HEK293 (cell line): ENCODE results near the gene EEF2.

Experiments
- CTCF ChIA-PET: fragments of 350-600 bp; formaldehyde crosslinking; extraction: SDS; loops from one replicate; lab custom pipeline; 2021; ENCODE audit warnings: antibody characterized with exemption; lab: Yijun Ruan, JAX
- POLR2A ChIA-PET: fragments of 300-600 bp; formaldehyde crosslinking; extraction: SDS; loops from one replicate; lab custom pipeline; 2020; ENCODE audit warnings: antibody characterized with exemption, inconsistent platforms; lab: Yijun Ruan, JAX
- H3K27ac ChIP-seq: fragments of 200-500 bp; sonication (Bioruptor generic); 2 replicates; pipeline ENCODE4 v1.5.1; 2014; ENCODE audit warnings: low read depth, low read length, control low read depth, inconsistent platforms; ENCODE audit errors: extremely low read depth
- H3K36me3 ChIP-seq, 2 experiments: fragments of 200-500 bp in 1 of 2; sonication (Bioruptor generic) in 1 of 2; 1 replicate in 1 of 2; 2 replicates in 1 of 2; pipeline ENCODE4 v1.5.1; 2014 to 2017; ENCODE audit warnings: inconsistent platforms in 2 of 2, low read length in 2 of 2; ENCODE audit not compliant: control insufficient read depth in 2 of 2, insufficient read depth in 1 of 2
- H3K4me1 ChIP-seq: fragments of 200-500 bp; sonication (Bioruptor generic); 2 replicates; pipeline ENCODE4 v1.5.1; 2014; ENCODE audit warnings: mild to moderate bottlenecking, low read length, inconsistent platforms; ENCODE audit not compliant: control insufficient read depth, insufficient read depth
- H3K4me3 ChIP-seq: 2 replicates; pipeline ENCODE4 v1.5.1; 2011; ENCODE audit warnings: low read depth, mild to moderate bottlenecking, control low read depth, low read length, moderate library complexity
- H3K9me3 ChIP-seq: fragments of 200-500 bp; sonication (Bioruptor generic); 2 replicates; pipeline ENCODE4 v1.5.1; 2014; ENCODE audit warnings: low read depth, low read length, inconsistent platforms; ENCODE audit not compliant: control insufficient read depth, insufficient read depth
- BCL11A ChIP-seq: fragments of 450-650 bp; formaldehyde crosslinking; IDR thresholded peaks from 2 replicates; pipeline ENCODE4 v1.5.1; 2016; ENCODE audit warnings: low read depth, missing biosample characterization, missing genetic modification characterization
- KLF9 ChIP-seq: fragments of 450-650 bp; formaldehyde crosslinking; IDR thresholded peaks from 2 replicates; pipeline ENCODE4 v1.5.1; 2016; ENCODE audit warnings: missing biosample characterization, missing genetic modification characterization, low read depth
- SP3 ChIP-seq: fragments of 450-650 bp; formaldehyde crosslinking; IDR thresholded peaks from 2 replicates; pipeline ENCODE4 v1.5.1; 2016; ENCODE audit warnings: missing biosample characterization, missing genetic modification characterization
- ZIC2 ChIP-seq: fragments of 450-650 bp; formaldehyde crosslinking; IDR thresholded peaks from 2 replicates; pipeline ENCODE4 v1.5.1; 2016; ENCODE audit warnings: missing biosample characterization, missing genetic modification characterization
- ZNF510 ChIP-seq: fragments of 450-650 bp; formaldehyde crosslinking; IDR thresholded peaks from 2 replicates; pipeline ENCODE4 v1.5.1; 2018; ENCODE audit warnings: mild to moderate bottlenecking, missing genetic modification characterization, missing biosample characterization; ENCODE audit not compliant: insufficient replicate concordance
- ZNF600 ChIP-seq: fragments of 450-650 bp; formaldehyde crosslinking; IDR thresholded peaks from 2 replicates; pipeline ENCODE4 v1.5.1; 2016; ENCODE audit warnings: missing biosample characterization, missing genetic modification characterization
- ZNF677 ChIP-seq: fragments of 450-650 bp; IDR thresholded peaks from 2 replicates; pipeline ENCODE4 v1.5.0; 2018; ENCODE audit warnings: missing biosample characterization, mild to moderate bottlenecking, missing genetic modification characterization, moderate library complexity
- ZSCAN23 ChIP-seq: fragments of 450-650 bp; formaldehyde crosslinking; IDR thresholded peaks from 2 replicates; pipeline ENCODE4 v1.5.1; 2016; ENCODE audit warnings: missing biosample characterization, missing genetic modification characterization
- TF ChIP-seq, protein P1 (sequence below): fragments of 450-650 bp; formaldehyde crosslinking; optimal IDR thresholded peaks from 2 replicates; pipeline ENCODE3; 2016; ENCODE audit warnings: missing biosample characterization, mild to moderate bottlenecking, missing genetic modification characterization
- TF ChIP-seq, protein P2 (sequence below): fragments of 450-650 bp; formaldehyde crosslinking; IDR thresholded peaks from 2 replicates; pipeline ENCODE4 v1.5.1; 2016; ENCODE audit warnings: missing biosample characterization, missing genetic modification characterization
- TF ChIP-seq, protein P3 (sequence below): fragments of 450-650 bp; formaldehyde crosslinking; IDR thresholded peaks from 2 replicates; pipeline ENCODE4 v1.5.1; 2016; ENCODE audit warnings: missing biosample characterization, missing genetic modification characterization
- TF ChIP-seq, protein P4 (sequence below): fragments of 450-650 bp; formaldehyde crosslinking; IDR thresholded peaks from 2 replicates; pipeline ENCODE4 v1.5.1; 2016; ENCODE audit warnings: missing biosample characterization, missing genetic modification characterization, low read depth

Gene EEF2

DNA sequence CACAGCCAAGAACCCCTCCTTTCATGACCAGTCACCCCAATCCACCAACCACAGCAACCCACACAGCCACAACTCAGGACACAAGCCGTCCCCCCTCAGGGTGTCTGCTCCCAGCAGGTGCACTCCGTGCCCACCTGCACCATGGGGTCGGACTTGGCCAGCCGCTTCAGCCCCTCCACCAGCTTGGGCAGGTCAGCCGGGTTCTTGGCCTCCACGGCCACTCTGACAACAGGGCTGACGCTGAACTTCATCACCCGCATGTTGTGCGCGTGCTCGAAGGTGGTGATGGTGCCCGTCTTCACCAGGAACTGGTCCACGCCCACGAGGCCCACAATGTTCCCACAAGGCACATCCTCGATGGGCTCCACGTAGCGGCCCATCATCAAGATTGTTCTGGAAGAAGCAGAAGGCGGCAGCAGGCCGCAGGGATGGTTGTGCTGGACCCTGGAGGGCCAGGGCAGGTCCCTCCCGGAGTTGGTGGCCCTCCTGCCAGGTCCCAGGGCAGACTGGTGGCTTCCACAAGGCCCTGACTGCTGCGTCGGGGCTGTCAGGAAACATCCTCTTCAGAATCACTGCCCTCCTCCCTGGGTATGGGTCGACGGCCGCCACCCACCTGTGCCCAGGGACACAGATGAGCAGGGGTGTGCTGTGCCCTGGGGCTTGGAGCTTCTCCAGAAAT, 5.5 kb downstream of the EEF2 start:
- 0 out of 2 replicates have a peak overlapping the region, but pooled peaks have one; percentile 11 for H3K27ac ChIP-seq
- H3K4me1 ChIP-seq: no peaks in the 10 kb centered on the region
- TF ChIP-seq, protein P1, sequence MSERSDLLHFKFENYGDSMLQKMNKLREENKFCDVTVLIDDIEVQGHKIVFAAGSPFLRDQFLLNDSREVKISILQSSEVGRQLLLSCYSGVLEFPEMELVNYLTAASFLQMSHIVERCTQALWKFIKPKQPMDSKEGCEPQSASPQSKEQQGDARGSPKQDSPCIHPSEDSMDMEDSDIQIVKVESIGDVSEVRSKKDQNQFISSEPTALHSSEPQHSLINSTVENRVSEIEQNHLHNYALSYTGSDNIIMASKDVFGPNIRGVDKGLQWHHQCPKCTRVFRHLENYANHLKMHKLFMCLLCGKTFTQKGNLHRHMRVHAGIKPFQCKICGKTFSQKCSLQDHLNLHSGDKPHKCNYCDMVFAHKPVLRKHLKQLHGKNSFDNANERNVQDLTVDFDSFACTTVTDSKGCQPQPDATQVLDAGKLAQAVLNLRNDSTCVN (tag by site-specific recombination): no peak
- TF ChIP-seq ZIC2 (tag by site-specific recombination) (0 out of 2 replicates have a peak, but pooled peaks have one; percentile 8), ZNF600 (tag by site-specific recombination) (0 out of 2 replicates have a peak, but pooled peaks have one; percentile 48), KLF9 (tag by site-specific recombination) (0 out of 2 replicates have a peak, but pooled peaks have one; percentile 3), ZNF677 (tag by site-specific recombination) (no peak), ZSCAN23 (tag by site-specific recombination) (no peak), BCL11A (tag by site-specific recombination) (peak; percentile 36; the same call in 1 of the 2 replicates)
- TF ChIP-seq, protein P2, sequence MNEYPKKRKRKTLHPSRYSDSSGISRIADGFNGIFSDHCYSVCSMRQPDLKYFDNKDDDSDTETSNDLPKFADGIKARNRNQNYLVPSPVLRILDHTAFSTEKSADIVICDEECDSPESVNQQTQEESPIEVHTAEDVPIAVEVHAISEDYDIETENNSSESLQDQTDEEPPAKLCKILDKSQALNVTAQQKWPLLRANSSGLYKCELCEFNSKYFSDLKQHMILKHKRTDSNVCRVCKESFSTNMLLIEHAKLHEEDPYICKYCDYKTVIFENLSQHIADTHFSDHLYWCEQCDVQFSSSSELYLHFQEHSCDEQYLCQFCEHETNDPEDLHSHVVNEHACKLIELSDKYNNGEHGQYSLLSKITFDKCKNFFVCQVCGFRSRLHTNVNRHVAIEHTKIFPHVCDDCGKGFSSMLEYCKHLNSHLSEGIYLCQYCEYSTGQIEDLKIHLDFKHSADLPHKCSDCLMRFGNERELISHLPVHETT: peak; percentile 34; the same call in 1 of the 2 replicates
- TF ChIP-seq, protein P3, sequence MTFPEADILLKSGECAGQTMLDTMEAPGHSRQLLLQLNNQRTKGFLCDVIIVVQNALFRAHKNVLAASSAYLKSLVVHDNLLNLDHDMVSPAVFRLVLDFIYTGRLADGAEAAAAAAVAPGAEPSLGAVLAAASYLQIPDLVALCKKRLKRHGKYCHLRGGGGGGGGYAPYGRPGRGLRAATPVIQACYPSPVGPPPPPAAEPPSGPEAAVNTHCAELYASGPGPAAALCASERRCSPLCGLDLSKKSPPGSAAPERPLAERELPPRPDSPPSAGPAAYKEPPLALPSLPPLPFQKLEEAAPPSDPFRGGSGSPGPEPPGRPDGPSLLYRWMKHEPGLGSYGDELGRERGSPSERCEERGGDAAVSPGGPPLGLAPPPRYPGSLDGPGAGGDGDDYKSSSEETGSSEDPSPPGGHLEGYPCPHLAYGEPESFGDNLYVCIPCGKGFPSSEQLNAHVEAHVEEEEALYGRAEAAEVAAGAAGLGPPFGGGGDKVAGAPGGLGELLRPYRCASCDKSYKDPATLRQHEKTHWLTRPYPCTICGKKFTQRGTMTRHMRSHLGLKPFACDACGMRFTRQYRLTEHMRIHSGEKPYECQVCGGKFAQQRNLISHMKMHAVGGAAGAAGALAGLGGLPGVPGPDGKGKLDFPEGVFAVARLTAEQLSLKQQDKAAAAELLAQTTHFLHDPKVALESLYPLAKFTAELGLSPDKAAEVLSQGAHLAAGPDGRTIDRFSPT (tag by site-specific recombination): peak; percentile 74
- TF ChIP-seq, protein P4, sequence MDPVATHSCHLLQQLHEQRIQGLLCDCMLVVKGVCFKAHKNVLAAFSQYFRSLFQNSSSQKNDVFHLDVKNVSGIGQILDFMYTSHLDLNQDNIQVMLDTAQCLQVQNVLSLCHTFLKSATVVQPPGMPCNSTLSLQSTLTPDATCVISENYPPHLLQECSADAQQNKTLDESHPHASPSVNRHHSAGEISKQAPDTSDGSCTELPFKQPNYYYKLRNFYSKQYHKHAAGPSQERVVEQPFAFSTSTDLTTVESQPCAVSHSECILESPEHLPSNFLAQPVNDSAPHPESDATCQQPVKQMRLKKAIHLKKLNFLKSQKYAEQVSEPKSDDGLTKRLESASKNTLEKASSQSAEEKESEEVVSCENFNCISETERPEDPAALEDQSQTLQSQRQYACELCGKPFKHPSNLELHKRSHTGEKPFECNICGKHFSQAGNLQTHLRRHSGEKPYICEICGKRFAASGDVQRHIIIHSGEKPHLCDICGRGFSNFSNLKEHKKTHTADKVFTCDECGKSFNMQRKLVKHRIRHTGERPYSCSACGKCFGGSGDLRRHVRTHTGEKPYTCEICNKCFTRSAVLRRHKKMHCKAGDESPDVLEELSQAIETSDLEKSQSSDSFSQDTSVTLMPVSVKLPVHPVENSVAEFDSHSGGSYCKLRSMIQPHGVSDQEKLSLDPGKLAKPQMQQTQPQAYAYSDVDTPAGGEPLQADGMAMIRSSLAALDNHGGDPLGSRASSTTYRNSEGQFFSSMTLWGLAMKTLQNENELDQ (tag by site-specific recombination): no peak
- no peak overlapping the region for H3K4me3 ChIP-seq
- no peaks in the 10 kb centered on the region for H3K9me3 ChIP-seq
- ChIA-PET POLR2A (interaction anchor here (1.5 to 8.3 kb wide), 2 partner anchors 8 to 9 kb away, joined by 6 to 258 read pairs; partner anchors contain the start of gene DAPK3), CTCF (interaction anchor here (0.6 kb wide), 1 partner anchor 737 kb away, joined by 3 read pairs; no protein-coding TSS in a partner anchor)
- H3K36me3 ChIP-seq: peaks cover 34 to 97% of the 10 kb centered on the region in 2 experiments

DNA sequence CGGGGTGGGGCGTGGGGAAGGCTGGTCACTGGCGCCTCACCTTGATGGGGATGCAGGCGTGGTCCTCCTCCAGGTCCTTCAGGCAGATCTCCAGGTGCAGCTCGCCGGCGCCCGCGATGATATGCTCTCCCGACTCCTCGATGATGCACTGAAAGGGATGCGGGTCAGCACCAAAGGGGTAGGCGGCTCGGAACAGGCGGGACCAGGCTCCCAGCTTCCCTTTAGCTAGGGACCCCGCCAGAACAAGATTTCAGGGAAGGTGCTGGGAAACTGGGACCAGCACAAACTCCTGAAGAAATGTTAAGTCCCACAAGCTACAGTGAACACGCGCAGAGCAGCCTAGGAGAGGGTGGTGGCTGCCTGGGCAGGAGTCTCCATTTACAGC, 6.0 kb downstream of the EEF2 start:
- H3K36me3 ChIP-seq: peaks cover 34 to 91% of the 10 kb centered on the region in 2 experiments
- H3K27ac ChIP-seq: 0 out of 2 replicates have a peak overlapping the region, but pooled peaks have one; percentile 11
- no peaks in the 10 kb centered on the region for H3K4me1 ChIP-seq
- H3K9me3 ChIP-seq: no peaks in the 10 kb centered on the region
- POLR2A ChIA-PET: interaction anchor here (0.6 to 8.3 kb wide), 4 partner anchors 9 to 140 kb away, joined by 3 to 258 read pairs (median 4); partner anchors contain the start of gene DAPK3
- CTCF ChIA-PET: interaction anchor here (0.6 to 0.7 kb wide), 4 partner anchors 10 to 737 kb away, joined by 3 read pairs; no protein-coding TSS in a partner anchor
- no peak for TF ChIP-seq SP3 (tag by site-specific recombination)
- TF ChIP-seq ZNF600 (tag by site-specific recombination): peak; percentile 68; the same call in 1 of the 2 replicates
- H3K4me3 ChIP-seq: no peak overlapping the region

DNA sequence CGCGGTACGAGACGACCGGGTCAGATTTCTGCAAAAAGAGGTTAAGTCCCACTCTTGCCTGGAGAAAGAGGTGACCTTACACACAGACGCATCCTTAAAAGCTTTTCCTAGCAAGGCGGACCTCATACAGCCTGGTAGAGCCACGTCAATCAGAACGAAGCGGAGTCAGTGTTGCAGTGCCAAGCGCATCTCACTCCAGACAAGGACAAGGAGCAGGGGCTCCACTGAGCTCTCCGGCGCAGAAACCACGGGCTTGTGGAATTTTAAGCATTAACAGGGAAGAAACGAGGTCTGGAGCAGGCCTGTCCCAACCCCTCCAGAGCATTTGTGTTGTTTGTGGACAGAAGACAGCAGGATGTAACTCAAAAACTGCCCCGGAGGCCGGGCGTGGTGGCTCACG, 7.1 kb downstream of the EEF2 start:
- TF ChIP-seq ZNF510 (tag by site-specific recombination) (no peak), ZNF600 (tag by site-specific recombination) (peak; percentile 36; the same call in 1 of the 2 replicates)
- TF ChIP-seq, all 188 proteins: peak for 1
- Histone ChIP-seq H3K36me3 (peaks cover 31 to 80% of the 10 kb centered on the region in 2 experiments), H3K4me1 (no peaks in the 10 kb centered on the region), H3K9me3 (no peaks in the 10 kb centered on the region), H3K4me3 (no peak overlapping the region), H3K27ac (0 out of 2 replicates have a peak overlapping the region, but pooled peaks have one; percentile 52)
- ChIA-PET CTCF (no interaction called here), POLR2A (interaction anchor here (8.3 kb wide), 1 partner anchor 7 kb away, joined by 258 read pairs; the partner anchor contains the start of gene DAPK3)
